ENCODE data around the gene DECR2. TPM values are rescaled to one million over a fixed set of nuclear protein-coding genes. Genes with fewer than 3 reads are reported as not detected.
"Not testable (repeated sequence)": the region's sequence is repeated elsewhere in the genome, so short reads cannot be mapped to it uniquely, and the experiment has no call there.

Gene DECR2
- total RNA-seq, 2 donors from 2014 or later, result 31.8 to 43.5 TPM

- Histone ChIP-seq H3K27me3 (ENCODE audit: control insufficient read depth, insufficient read depth, low read length, poor library complexity, severe bottlenecking) (no peaks in the 10 kb centered on the region), H3K9me3 (ENCODE audit: control insufficient read depth, low read length) (no peaks in the 10 kb centered on the region), H3K9ac (ENCODE audit: extremely low read depth, low read length, poor library complexity, severe bottlenecking) (no peak overlapping the region), H3K4me3 (ENCODE audit: low read length) (no peak overlapping the region), H3K27ac (ENCODE audit: low read depth, low read length) (no peak overlapping the region), H3K36me3 (ENCODE audit: control insufficient read depth, insufficient read depth, low read length) (no peaks in the 10 kb centered on the region), H3K4me1 (ENCODE audit: control insufficient read depth, insufficient read depth, low read length) (no peaks in the 10 kb centered on the region)
- no peak for DNase-seq
- no peaks in the 10 kb centered on the region for H3K27me3 Mint-ChIP-seq (ENCODE audit: insufficient read depth)
- peaks cover 10% of the 10 kb centered on the region for H3K36me3 Mint-ChIP-seq (ENCODE audit: low read depth)
- 94 to 98% methylated on average over 12 to 36 of the region's 36 CpGs for WGBS, 2 experiments (ENCODE audit: insufficient coverage in 1 of 2, insufficient read length in 1 of 2)
- no peaks in the 10 kb centered on the region for H3K9me3 Mint-ChIP-seq
- H3K4me1 Mint-ChIP-seq, result no peaks in the 10 kb centered on the region
- no peak overlapping the region for H3K4me3 Mint-ChIP-seq
- TF ChIP-seq, protein P1, sequence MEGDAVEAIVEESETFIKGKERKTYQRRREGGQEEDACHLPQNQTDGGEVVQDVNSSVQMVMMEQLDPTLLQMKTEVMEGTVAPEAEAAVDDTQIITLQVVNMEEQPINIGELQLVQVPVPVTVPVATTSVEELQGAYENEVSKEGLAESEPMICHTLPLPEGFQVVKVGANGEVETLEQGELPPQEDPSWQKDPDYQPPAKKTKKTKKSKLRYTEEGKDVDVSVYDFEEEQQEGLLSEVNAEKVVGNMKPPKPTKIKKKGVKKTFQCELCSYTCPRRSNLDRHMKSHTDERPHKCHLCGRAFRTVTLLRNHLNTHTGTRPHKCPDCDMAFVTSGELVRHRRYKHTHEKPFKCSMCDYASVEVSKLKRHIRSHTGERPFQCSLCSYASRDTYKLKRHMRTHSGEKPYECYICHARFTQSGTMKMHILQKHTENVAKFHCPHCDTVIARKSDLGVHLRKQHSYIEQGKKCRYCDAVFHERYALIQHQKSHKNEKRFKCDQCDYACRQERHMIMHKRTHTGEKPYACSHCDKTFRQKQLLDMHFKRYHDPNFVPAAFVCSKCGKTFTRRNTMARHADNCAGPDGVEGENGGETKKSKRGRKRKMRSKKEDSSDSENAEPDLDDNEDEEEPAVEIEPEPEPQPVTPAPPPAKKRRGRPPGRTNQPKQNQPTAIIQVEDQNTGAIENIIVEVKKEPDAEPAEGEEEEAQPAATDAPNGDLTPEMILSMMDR (conservative IDR thresholded peaks at IDR 0.05), result no peak
- no peak overlapping the region for H3K27ac Mint-ChIP-seq
Observed at GRCh38 chr16:410516-411178, 9.0 kb downstream of the DECR2 start.

- Mint-ChIP-seq H3K36me3 (ENCODE audit: low read depth) (peaks cover 10% of the 10 kb centered on the region), H3K27ac (no peak overlapping the region), H3K4me3 (no peak overlapping the region), H3K9me3 (no peaks in the 10 kb centered on the region), H3K4me1 (no peaks in the 10 kb centered on the region), H3K27me3 (ENCODE audit: insufficient read depth) (no peaks in the 10 kb centered on the region)
- WGBS, 2 experiments (ENCODE audit: insufficient coverage in 1 of 2, insufficient read length in 1 of 2), result 96 to 97% methylated on average over 21 to 26 of the region's 26 CpGs
- no peaks in the 10 kb centered on the region for H3K36me3 ChIP-seq (ENCODE audit: control insufficient read depth, insufficient read depth, low read length)
- no peaks in the 10 kb centered on the region for H3K9me3 ChIP-seq (ENCODE audit: control insufficient read depth, low read length)
- no peaks in the 10 kb centered on the region for H3K27me3 ChIP-seq (ENCODE audit: control insufficient read depth, insufficient read depth, low read length, poor library complexity, severe bottlenecking)
- H3K9ac ChIP-seq (ENCODE audit: extremely low read depth, low read length, poor library complexity, severe bottlenecking), result no peak overlapping the region
- H3K4me1 ChIP-seq (ENCODE audit: control insufficient read depth, insufficient read depth, low read length), result no peaks in the 10 kb centered on the region
- no peak for DNase-seq
- TF ChIP-seq, protein P1 (conservative IDR thresholded peaks at IDR 0.05), result no peak
- no peak overlapping the region for H3K27ac ChIP-seq (ENCODE audit: low read depth, low read length)
- no peak overlapping the region for H3K4me3 ChIP-seq (ENCODE audit: low read length)
Observed at GRCh38 chr16:411576-412265, 10.0 kb downstream of the DECR2 start.

GRCh38 chr16:414395-415169 lies 12.9 kb downstream of the DECR2 start:
- no peaks in the 10 kb centered on the region for H3K9me3 ChIP-seq (ENCODE audit: control insufficient read depth, low read length)
- no peak overlapping the region for H3K4me3 Mint-ChIP-seq
- no peaks in the 10 kb centered on the region for H3K36me3 ChIP-seq (ENCODE audit: control insufficient read depth, insufficient read depth, low read length)
- no peak overlapping the region for H3K9ac ChIP-seq (ENCODE audit: extremely low read depth, low read length, poor library complexity, severe bottlenecking)
- H3K27ac ChIP-seq (ENCODE audit: low read depth, low read length), result no peak overlapping the region
- H3K27me3 ChIP-seq (ENCODE audit: control insufficient read depth, insufficient read depth, low read length, poor library complexity, severe bottlenecking), result no peaks in the 10 kb centered on the region
- H3K4me3 ChIP-seq (ENCODE audit: low read length), result no peak overlapping the region
- no peaks in the 10 kb centered on the region for H3K4me1 Mint-ChIP-seq
- no peak overlapping the region for H3K27ac Mint-ChIP-seq
- no peaks in the 10 kb centered on the region for H3K4me1 ChIP-seq (ENCODE audit: control insufficient read depth, insufficient read depth, low read length)
- DNase-seq, result peak; percentile 44
- no peaks in the 10 kb centered on the region for H3K27me3 Mint-ChIP-seq (ENCODE audit: insufficient read depth)
- TF ChIP-seq, protein P1 (conservative IDR thresholded peaks at IDR 0.05), result no peak
- WGBS, 2 experiments (ENCODE audit: insufficient coverage in 1 of 2, insufficient read length in 1 of 2), result 95% methylated on average over 9 to 21 of the region's 21 CpGs
- H3K36me3 Mint-ChIP-seq (ENCODE audit: low read depth), result peaks cover 4% of the 10 kb centered on the region
- no peaks in the 10 kb centered on the region for H3K9me3 Mint-ChIP-seq

- H3K4me3 Mint-ChIP-seq; H3K9me3 Mint-ChIP-seq; H3K9ac ChIP-seq (ENCODE audit: extremely low read depth, low read length, poor library complexity, severe bottlenecking); H3K27me3 Mint-ChIP-seq (ENCODE audit: insufficient read depth); DNase-seq; H3K27ac ChIP-seq (ENCODE audit: low read depth, low read length); H3K4me1 Mint-ChIP-seq; H3K27me3 ChIP-seq (ENCODE audit: control insufficient read depth, insufficient read depth, low read length, poor library complexity, severe bottlenecking); H3K9me3 ChIP-seq (ENCODE audit: control insufficient read depth, low read length); H3K27ac Mint-ChIP-seq; H3K36me3 Mint-ChIP-seq (ENCODE audit: low read depth); H3K36me3 ChIP-seq (ENCODE audit: control insufficient read depth, insufficient read depth, low read length); H3K4me3 ChIP-seq (ENCODE audit: low read length); H3K4me1 ChIP-seq (ENCODE audit: control insufficient read depth, insufficient read depth, low read length): not testable (repeated sequence)
- WGBS, 2 experiments (ENCODE audit: insufficient coverage in 1 of 2, insufficient read length in 1 of 2), result 92 to 99% methylated on average over 3 of the region's 3 CpGs
Observed at GRCh38 chr16:415170-415498, 13.4 kb downstream of the DECR2 start.

DNA sequence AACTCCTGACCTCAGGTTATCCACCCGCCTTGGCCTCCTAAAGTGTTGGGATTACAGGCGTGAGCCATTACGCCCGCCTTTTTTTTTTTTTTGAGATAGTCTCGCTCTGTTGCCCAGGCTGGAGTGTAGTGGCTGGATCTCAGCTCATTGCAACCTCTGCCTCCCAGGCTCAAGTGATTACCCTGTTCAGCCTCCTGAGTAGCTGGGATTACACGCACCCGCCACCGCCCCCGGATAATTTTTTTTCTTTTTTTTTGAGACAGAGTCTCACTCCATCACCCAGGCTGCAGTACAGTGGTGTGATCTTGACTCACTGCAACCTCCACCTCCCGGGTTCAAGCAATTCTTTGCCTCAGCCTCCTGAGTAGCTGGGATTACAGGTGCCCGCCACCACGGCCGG lies 20.5 kb downstream of the DECR2 start:
- 94 to 100% methylated on average over 6 to 13 of the region's 13 CpGs for WGBS, 2 experiments (ENCODE audit: insufficient coverage in 1 of 2, insufficient read length in 1 of 2)
- H3K36me3 Mint-ChIP-seq (ENCODE audit: low read depth); H3K9me3 ChIP-seq (ENCODE audit: control insufficient read depth, low read length); H3K4me3 ChIP-seq (ENCODE audit: low read length); H3K9ac ChIP-seq (ENCODE audit: extremely low read depth, low read length, poor library complexity, severe bottlenecking); H3K9me3 Mint-ChIP-seq; H3K27ac Mint-ChIP-seq; H3K4me1 ChIP-seq (ENCODE audit: control insufficient read depth, insufficient read depth, low read length); H3K4me1 Mint-ChIP-seq; DNase-seq; H3K36me3 ChIP-seq (ENCODE audit: control insufficient read depth, insufficient read depth, low read length); H3K4me3 Mint-ChIP-seq; H3K27ac ChIP-seq (ENCODE audit: low read depth, low read length): not testable (repeated sequence)
- H3K27me3 ChIP-seq (ENCODE audit: control insufficient read depth, insufficient read depth, low read length, poor library complexity, severe bottlenecking), result peaks cover 26% of the 10 kb centered on the region
- H3K27me3 Mint-ChIP-seq (ENCODE audit: insufficient read depth), result peaks cover 37% of the 10 kb centered on the region

Data from endodermal cell (in vitro differentiated cells).